A673 (cell line): ENCODE measurements around the gene SLC25A34. TPM values are rescaled to one million over a fixed set of nuclear protein-coding genes. Genes with fewer than 3 reads are reported as not detected.

Experiments used
- BruUV-seq: library from RNA; stranded (reverse); fragments of 400-500 nt; replicated peaks from 2 replicates; lab custom pipeline; 2021; lab: Mats Ljungman, UMichigan
- CTCF ChIA-PET: fragments of 300-600 bp; sonication (Branson Sonifier 250); formaldehyde crosslinking; loops from one replicate; lab custom pipeline; 2022; ENCODE audit warnings: antibody characterized with exemption; lab: Charles Lee
- POLR2A ChIA-PET: fragments of 300-600 bp; sonication (Branson Sonifier 250); formaldehyde crosslinking; loops from one replicate; lab custom pipeline; 2022; ENCODE audit warnings: antibody characterized with exemption; ENCODE audit not compliant: low non-redundant PET; lab: Charles Lee
- DNase-seq: peaks from one replicate; pipeline ENCODE4 v3.0.0-alpha.2; 2015; ENCODE audit warnings: low spot score
- H3K27ac ChIP-seq: fragments of 200-600 bp; sonication (generic); 2 replicates; pipeline ENCODE4 v1.5.1; 2016; ENCODE audit warnings: mixed run types, low read depth, mild to moderate bottlenecking, mixed read lengths, antibody characterized with exemption, low read length; ENCODE audit not compliant: poor library complexity, severe bottlenecking
- H3K27me3 ChIP-seq: fragments of 200-600 bp; sonication (generic); replicated peaks from 2 replicates; pipeline ENCODE4 v1.6.1; 2017; ENCODE audit warnings: mixed run types, low read depth, mild to moderate bottlenecking, mixed read lengths, antibody characterized with exemption, low read length; ENCODE audit not compliant: insufficient read depth, poor library complexity
- H3K36me3 ChIP-seq: fragments of 200-600 bp; sonication (generic); 2 replicates; pipeline ENCODE4 v1.6.1; 2016; ENCODE audit warnings: mixed run types, mild to moderate bottlenecking, mixed read lengths, antibody characterized with exemption, low read length; ENCODE audit not compliant: insufficient read depth, poor library complexity, severe bottlenecking
- H3K4me1 ChIP-seq: fragments of 200-600 bp; sonication (generic); 2 replicates; pipeline ENCODE4 v1.6.1; 2017; ENCODE audit warnings: mixed run types, mild to moderate bottlenecking, mixed read lengths, antibody characterized with exemption, low read length; ENCODE audit not compliant: insufficient read depth, poor library complexity, severe bottlenecking
- H3K4me3 ChIP-seq: fragments of 200-600 bp; sonication (generic); 2 replicates; pipeline ENCODE4 v1.5.1; 2016; ENCODE audit warnings: low read depth, mixed run types, mild to moderate bottlenecking, mixed read lengths, low read length; ENCODE audit not compliant: poor library complexity, severe bottlenecking
- H3K9me3 ChIP-seq: fragments of 200-600 bp; sonication (generic); 2 replicates; pipeline ENCODE4 v1.6.1; 2016; ENCODE audit warnings: mixed run types, low read depth, mild to moderate bottlenecking, mixed read lengths, antibody characterized with exemption, low read length; ENCODE audit not compliant: poor library complexity, severe bottlenecking
- CTCF ChIP-seq: fragments of 300-800, 200-600 bp; sonication (generic); conservative IDR thresholded peaks from 2 replicates; pipeline ENCODE4 v1.5.1; 2017; ENCODE audit warnings: low read depth, mild to moderate bottlenecking, antibody characterized with exemption, low read length, moderate library complexity, mixed read lengths
- EZH2 ChIP-seq: fragments of 200-600 bp; sonication (generic); IDR thresholded peaks from 2 replicates; pipeline ENCODE4 v1.6.1; 2017; ENCODE audit warnings: borderline replicate concordance, low read depth, mild to moderate bottlenecking, mixed read lengths, antibody characterized with exemption, low read length; ENCODE audit not compliant: poor library complexity, severe bottlenecking
- intact Hi-C: fragments of 100-400 bp; cut with micrococcal nuclease; formaldehyde crosslinking; loops from one replicate; pipeline ENCODE4 v1.10.0; 2022; ENCODE audit not compliant: unreplicated experiment
- total RNA-seq: library from RNA; stranded (reverse); gene quantifications from 2 replicates; pipeline ENCODE4 v1.2.3, GENCODE V29; 2021

Gene SLC25A34
- total RNA-seq, 1 experiment from 2014 or later = 3.2 TPM

DNA sequence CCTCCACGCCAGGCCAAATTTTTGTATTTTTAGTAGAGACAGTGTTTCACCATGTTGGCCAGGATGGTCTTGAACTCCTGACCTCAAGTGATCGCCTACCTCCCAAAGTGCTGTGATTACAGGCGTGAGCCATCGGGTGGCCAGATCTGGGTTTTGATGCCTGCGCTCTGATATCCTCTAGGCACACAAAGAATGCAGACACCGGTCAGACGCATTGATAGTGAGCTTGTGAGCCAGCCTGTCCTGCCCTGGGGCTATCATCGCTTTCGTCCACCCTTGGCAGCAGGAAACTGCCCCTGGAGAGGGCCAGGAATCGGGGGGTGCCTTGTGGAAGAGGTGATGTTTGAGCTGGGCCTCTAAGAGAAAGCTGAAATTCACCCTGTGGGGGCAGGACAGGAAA is 26.5 kb downstream of the SLC25A34 start:
- H3K27ac ChIP-seq = no peak overlapping the region
- H3K9me3 ChIP-seq = no peaks in the 10 kb centered on the region
- intact Hi-C loops = no loop called here
- peaks cover 5% of the 10 kb centered on the region for H3K36me3 ChIP-seq
- ChIA-PET CTCF (no interaction called here), POLR2A (interaction anchor here (0.5 kb wide), 1 partner anchor 153 kb away, joined by 15 read pairs; no protein-coding TSS in a partner anchor)
- DNase-seq = no peak
- no peaks in the 10 kb centered on the region for H3K27me3 ChIP-seq
- TF ChIP-seq CTCF (no peak), EZH2 (no peak)
- no TSS peak for BruUV-seq
- peaks cover 24% of the 10 kb centered on the region for H3K4me1 ChIP-seq
- H3K4me3 ChIP-seq = no peak overlapping the region

DNA sequence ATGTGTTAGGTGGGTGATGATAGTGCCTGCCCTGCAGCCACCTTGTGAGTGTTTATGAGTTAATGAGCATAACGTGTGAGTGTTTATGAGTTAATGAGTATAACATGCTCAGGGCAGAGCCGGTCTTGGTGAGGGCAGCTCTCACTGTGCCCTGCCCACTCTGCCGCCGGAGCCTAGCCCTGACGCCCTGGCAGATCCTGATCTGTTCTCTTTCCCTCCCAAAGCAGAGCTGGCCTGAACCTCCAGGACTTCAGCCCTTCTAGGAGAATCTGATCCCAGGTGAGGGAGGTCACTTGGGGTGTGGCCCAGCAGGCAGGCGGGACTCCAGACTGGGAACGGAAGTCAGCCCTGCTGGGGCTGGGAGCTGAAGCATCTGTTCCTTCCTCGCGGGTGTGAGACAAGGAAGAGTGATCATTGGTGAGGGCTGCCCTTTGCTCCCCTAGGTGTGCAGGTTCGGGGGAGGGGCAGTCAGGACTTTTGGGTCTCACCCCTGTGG is 28.3 kb downstream of the SLC25A34 start:
- peaks cover 18% of the 10 kb centered on the region for H3K4me1 ChIP-seq
- peaks cover 12% of the 10 kb centered on the region for H3K36me3 ChIP-seq
- BruUV-seq = no TSS peak
- CTCF ChIA-PET = no interaction called here
- TF ChIP-seq CTCF = no peak
- no peak for TF ChIP-seq EZH2
- intact Hi-C loops = no loop called here
- H3K27me3 ChIP-seq = no peaks in the 10 kb centered on the region
- H3K27ac ChIP-seq = no peak overlapping the region
- no peaks in the 10 kb centered on the region for H3K9me3 ChIP-seq
- no peak overlapping the region for H3K4me3 ChIP-seq
- no peak for DNase-seq
- POLR2A ChIA-PET = no interaction called here

GRCh38 chr1:15764890-15765289 is 28.8 kb downstream of the SLC25A34 start:
- Histone ChIP-seq H3K27ac (no peak overlapping the region), H3K27me3 (no peaks in the 10 kb centered on the region), H3K9me3 (no peaks in the 10 kb centered on the region), H3K4me1 (peaks cover 14% of the 10 kb centered on the region), H3K36me3 (peaks cover 12% of the 10 kb centered on the region), H3K4me3 (no peak overlapping the region)
- intact Hi-C loops = no loop called here
- TF ChIP-seq CTCF (no peak), EZH2 (no peak)
- DNase-seq = no peak
- POLR2A ChIA-PET = no interaction called here
- CTCF ChIA-PET = no interaction called here
- BruUV-seq = no TSS peak
